ENCODE data around the gene RNF144B. TPM values are rescaled to one million over a fixed set of nuclear protein-coding genes. Genes with fewer than 3 reads are reported as not detected.
A peak's percentile ranks its signal among the peaks of the same experiment; 100 is the strongest.

Gene RNF144B
- total RNA-seq, 1 experiment from 2014 or later = 30.7 TPM

GRCh38 chr6:18491308-18492045, 104.3 kb downstream of the RNF144B start:
- peak; percentile 87 for DNase-seq (ENCODE audit: low read depth)
- in situ Hi-C loops (cut with HindIII; ENCODE audit: low pct_unique_long_range_greater_than_20kb, low sequenced_read_pairs) = loop anchor here (25.0 kb wide), 1 partner anchor 104 kb away; the partner anchor contains the start of gene RNF144B

- peak; percentile 94 for DNase-seq (ENCODE audit: low read depth)
- in situ Hi-C loops (cut with HindIII; ENCODE audit: low pct_unique_long_range_greater_than_20kb, low sequenced_read_pairs) = loop anchor here (25.0 kb wide), 1 partner anchor 106 kb away; the partner anchor contains the start of gene RNF144B
Observed at GRCh38 chr6:18492972-18493371, 105.8 kb downstream of the RNF144B start.

GRCh38 chr6:18493382-18493891, 106.3 kb downstream of the RNF144B start:
- in situ Hi-C loops (cut with HindIII; ENCODE audit: low pct_unique_long_range_greater_than_20kb, low sequenced_read_pairs) = loop anchor here (25.0 kb wide), 1 partner anchor 106 kb away; the partner anchor contains the start of gene RNF144B
- peak; percentile 95 for DNase-seq (ENCODE audit: low read depth)

- DNase-seq (ENCODE audit: low read depth) = no peak
- in situ Hi-C loops (cut with HindIII; ENCODE audit: low pct_unique_long_range_greater_than_20kb, low sequenced_read_pairs) = loop anchor here (25.0 kb wide), 1 partner anchor 107 kb away; the partner anchor contains the start of gene RNF144B
Observed at GRCh38 chr6:18493925-18494324, 106.8 kb downstream of the RNF144B start.

- peak; percentile 82 for DNase-seq (ENCODE audit: low read depth)
- in situ Hi-C loops (cut with HindIII; ENCODE audit: low pct_unique_long_range_greater_than_20kb, low sequenced_read_pairs) = loop anchor here (25.0 kb wide), 1 partner anchor 108 kb away; the partner anchor contains the start of gene RNF144B
Observed at GRCh38 chr6:18495236-18495635, 108.1 kb downstream of the RNF144B start.

- peak; percentile 45 for DNase-seq (ENCODE audit: low read depth)
- in situ Hi-C loops (cut with HindIII; ENCODE audit: low pct_unique_long_range_greater_than_20kb, low sequenced_read_pairs) = loop anchor here (25.0 kb wide), 1 partner anchor 109 kb away; the partner anchor contains the start of gene RNF144B
Observed at GRCh38 chr6:18496462-18496861, 109.3 kb downstream of the RNF144B start.

- in situ Hi-C loops (cut with HindIII; ENCODE audit: low pct_unique_long_range_greater_than_20kb, low sequenced_read_pairs) = loop anchor here (25.0 kb wide), 1 partner anchor 110 kb away; the partner anchor contains the start of gene RNF144B
- DNase-seq (ENCODE audit: low read depth) = no peak
Observed at GRCh38 chr6:18497006-18497405, 109.9 kb downstream of the RNF144B start.

GRCh38 chr6:18498408-18498807, 111.3 kb downstream of the RNF144B start:
- in situ Hi-C loops (cut with HindIII; ENCODE audit: low pct_unique_long_range_greater_than_20kb, low sequenced_read_pairs) = loop anchor here (25.0 kb wide), 1 partner anchor 111 kb away; the partner anchor contains the start of gene RNF144B
- DNase-seq (ENCODE audit: low read depth) = no peak

- DNase-seq (ENCODE audit: low read depth) = no peak
- in situ Hi-C loops (cut with HindIII; ENCODE audit: low pct_unique_long_range_greater_than_20kb, low sequenced_read_pairs) = no loop called here
Observed at GRCh38 chr6:18500921-18501662, 113.9 kb downstream of the RNF144B start.

- DNase-seq (ENCODE audit: low read depth) = peak; percentile 45
- in situ Hi-C loops (cut with HindIII; ENCODE audit: low pct_unique_long_range_greater_than_20kb, low sequenced_read_pairs) = no loop called here
Observed at GRCh38 chr6:18501663-18502013, 114.5 kb downstream of the RNF144B start.

- in situ Hi-C loops (cut with HindIII; ENCODE audit: low pct_unique_long_range_greater_than_20kb, low sequenced_read_pairs) = no loop called here
- no peak for DNase-seq (ENCODE audit: low read depth)
Observed at GRCh38 chr6:18503206-18503592, 116.0 kb downstream of the RNF144B start.

GRCh38 chr6:18503593-18504231, 116.6 kb downstream of the RNF144B start:
- in situ Hi-C loops (cut with HindIII; ENCODE audit: low pct_unique_long_range_greater_than_20kb, low sequenced_read_pairs) = no loop called here

GRCh38 chr6:18504232-18504596, 117.1 kb downstream of the RNF144B start:
- DNase-seq (ENCODE audit: low read depth) = no peak
- in situ Hi-C loops (cut with HindIII; ENCODE audit: low pct_unique_long_range_greater_than_20kb, low sequenced_read_pairs) = no loop called here

More at GRCh38 chr6:18503593-18504231, 116.6 kb downstream of the RNF144B start:
- DNase-seq (ENCODE audit: low read depth) = peak; percentile 90

- in situ Hi-C loops (cut with HindIII; ENCODE audit: low pct_unique_long_range_greater_than_20kb, low sequenced_read_pairs) = no loop called here
- no peak for DNase-seq (ENCODE audit: low read depth)
Observed at GRCh38 chr6:18506382-18507017, 119.3 kb downstream of the RNF144B start.

- DNase-seq (ENCODE audit: low read depth) = no peak
- in situ Hi-C loops (cut with HindIII; ENCODE audit: low pct_unique_long_range_greater_than_20kb, low sequenced_read_pairs) = no loop called here
Observed at GRCh38 chr6:18507018-18507415, 119.9 kb downstream of the RNF144B start.

GRCh38 chr6:18507561-18507960, 120.4 kb downstream of the RNF144B start:
- in situ Hi-C loops (cut with HindIII; ENCODE audit: low pct_unique_long_range_greater_than_20kb, low sequenced_read_pairs) = no loop called here

GRCh38 chr6:18509871-18510643, 122.9 kb downstream of the RNF144B start:
- no peak for DNase-seq (ENCODE audit: low read depth)
- in situ Hi-C loops (cut with HindIII; ENCODE audit: low pct_unique_long_range_greater_than_20kb, low sequenced_read_pairs) = no loop called here

More at GRCh38 chr6:18507561-18507960, 120.4 kb downstream of the RNF144B start:
- no peak for DNase-seq (ENCODE audit: low read depth)
